Stimulated activated CD4-positive, alpha-beta T cell treated with anti-CD3 and anti-CD28 coated beads, TNF-alpha, amount 100 ng/mL, for 24 hours (primary cell): ENCODE results near the gene NUDT8.
"Not testable (repeated sequence)": the region's sequence is repeated elsewhere in the genome, so short reads cannot be mapped to it uniquely, and the experiment has no call there.

ENCODE experiments used
- DNase-seq, 3 experiments: peaks; one replicate each; pipeline ENCODE4 v3.0.0-alpha.2; 2020; ENCODE audit warnings: low read depth in 3 of 3

NUDT8 gene

DNA sequence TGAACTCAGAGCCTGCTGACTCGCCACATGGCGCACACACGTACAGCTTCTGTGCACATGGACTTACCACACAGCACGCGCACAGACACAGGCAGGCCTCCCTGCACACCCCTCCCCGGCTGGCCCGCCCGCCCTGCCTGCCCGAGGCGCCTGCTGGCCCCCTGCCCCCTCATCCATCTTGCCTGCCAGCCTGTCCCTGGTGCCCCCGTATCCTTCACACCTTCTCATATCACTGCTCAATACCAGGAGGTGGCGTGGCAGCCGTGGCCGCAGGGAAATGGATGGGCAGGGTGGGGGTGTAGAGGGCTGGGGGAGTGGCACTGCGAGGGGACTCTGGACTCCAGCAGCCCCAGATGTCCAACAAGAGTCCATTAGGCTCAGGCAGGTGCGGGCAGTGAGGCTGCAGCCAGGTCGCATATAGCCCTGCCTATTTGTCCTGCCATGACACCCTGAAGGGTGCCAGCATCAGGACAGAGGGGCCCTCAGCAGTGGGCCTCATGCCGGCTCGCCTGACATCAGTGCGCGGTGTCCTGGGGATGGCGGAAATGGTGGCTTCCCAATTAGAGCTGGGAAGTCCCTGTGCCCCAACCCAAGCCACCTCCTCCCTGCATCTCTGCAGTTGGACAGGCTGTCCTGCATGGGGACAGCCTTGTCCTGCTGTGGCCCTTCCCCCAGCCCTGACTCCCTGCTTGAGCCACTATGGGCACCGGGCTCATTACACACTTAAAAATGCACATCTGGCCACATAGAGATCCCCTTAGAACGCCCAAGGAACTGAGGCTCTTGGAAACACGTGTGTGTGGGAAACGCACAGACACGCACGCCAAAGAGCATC lies 11.8 kb upstream of the NUDT8 start:
- DNase-seq, result no peak

DNA sequence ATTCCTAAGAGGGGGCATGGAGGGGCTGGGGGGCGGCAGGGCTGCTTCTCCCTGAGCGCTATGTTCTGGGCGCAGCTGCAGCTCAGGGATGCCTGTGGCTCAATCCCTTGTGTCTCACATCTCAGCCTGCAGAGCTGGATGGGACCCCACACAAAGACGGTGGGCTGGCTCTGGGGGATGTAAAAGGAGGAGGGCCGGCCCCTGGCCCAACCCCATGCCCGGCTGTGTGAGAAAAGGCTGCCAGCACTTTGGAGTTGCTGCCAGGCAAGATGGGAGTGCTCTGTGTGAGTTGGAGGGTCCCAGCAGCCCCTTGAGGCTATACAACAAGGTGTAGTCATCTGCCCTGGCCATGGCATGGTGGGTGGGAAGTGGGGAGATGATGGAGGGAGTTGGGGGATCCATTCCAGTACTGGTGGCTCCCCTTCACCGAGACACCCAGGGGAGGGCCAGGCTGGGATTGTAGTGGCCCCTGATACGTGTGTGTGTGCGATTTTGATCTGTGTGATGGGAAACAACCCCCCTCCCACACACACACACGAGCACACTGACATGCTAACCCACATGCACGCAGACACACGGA lies 11.1 kb upstream of the NUDT8 start:
- no peak for DNase-seq

DNA sequence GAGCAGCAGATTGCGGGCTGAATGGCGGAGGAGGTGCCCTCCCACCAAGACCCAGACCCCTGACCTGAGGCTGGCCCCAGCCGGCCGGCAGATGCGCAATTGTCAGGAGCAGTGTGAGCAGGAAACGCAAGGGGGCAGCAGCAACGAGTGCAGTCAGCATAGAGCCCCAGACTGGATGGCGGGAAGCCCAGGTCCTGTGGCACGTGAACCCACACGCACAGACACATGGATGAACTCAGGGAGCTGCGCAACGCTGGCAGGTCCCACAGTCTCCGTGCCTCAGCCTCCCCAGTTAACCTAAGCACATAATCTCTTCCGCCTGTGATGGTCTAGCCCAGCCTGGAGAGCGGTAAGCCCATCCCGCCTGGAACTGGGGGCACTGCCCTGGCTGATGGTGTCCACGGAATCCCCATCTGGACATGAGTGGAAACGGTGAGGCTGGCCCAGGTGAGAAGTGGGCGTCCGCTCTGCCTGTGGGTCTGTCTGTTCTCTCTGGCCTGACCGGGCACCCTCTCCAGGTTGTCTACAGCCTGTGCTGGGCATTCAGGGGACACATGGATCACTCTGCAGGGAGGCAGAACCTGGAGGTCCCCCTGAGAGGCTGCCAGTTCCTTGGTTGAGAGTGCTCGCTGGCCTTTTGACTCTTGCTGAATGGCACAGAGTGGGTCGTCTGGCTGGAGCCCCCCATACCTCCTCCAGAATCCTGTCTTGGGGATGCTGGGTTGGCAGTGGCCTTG lies 10.5 kb upstream of the NUDT8 start:
- peak; percentile 28 to 64 (median 42) for DNase-seq

DNA sequence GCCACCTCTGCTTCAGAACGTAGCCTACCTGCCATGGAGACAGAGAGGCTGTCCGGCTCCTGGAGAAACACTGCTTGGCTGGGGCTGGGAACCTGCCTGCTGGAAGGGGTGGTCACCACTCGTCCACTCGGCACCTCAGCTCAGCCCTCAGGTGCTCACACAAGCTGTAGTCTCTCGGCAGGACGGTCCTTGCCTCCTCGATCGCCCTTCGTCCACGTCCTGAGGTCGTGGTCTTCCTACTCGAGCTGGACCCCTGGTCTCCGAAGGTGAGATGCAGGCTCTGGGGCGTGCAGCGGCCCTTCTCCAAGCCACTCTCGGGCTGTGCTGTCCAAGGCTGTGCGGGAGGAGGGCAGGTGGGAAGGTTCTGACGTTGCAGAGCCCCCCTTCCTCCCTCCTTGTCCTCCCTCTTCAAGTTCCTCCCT lies 9.7 kb upstream of the NUDT8 start, which contains the start of gene TBX10:
TSS of gene TBX10 (minus strand) at position 326 of the 422 bp plus-strand sequence. CDS start at position 35, 291 bp downstream.
- DNase-seq, result no peak

DNA sequence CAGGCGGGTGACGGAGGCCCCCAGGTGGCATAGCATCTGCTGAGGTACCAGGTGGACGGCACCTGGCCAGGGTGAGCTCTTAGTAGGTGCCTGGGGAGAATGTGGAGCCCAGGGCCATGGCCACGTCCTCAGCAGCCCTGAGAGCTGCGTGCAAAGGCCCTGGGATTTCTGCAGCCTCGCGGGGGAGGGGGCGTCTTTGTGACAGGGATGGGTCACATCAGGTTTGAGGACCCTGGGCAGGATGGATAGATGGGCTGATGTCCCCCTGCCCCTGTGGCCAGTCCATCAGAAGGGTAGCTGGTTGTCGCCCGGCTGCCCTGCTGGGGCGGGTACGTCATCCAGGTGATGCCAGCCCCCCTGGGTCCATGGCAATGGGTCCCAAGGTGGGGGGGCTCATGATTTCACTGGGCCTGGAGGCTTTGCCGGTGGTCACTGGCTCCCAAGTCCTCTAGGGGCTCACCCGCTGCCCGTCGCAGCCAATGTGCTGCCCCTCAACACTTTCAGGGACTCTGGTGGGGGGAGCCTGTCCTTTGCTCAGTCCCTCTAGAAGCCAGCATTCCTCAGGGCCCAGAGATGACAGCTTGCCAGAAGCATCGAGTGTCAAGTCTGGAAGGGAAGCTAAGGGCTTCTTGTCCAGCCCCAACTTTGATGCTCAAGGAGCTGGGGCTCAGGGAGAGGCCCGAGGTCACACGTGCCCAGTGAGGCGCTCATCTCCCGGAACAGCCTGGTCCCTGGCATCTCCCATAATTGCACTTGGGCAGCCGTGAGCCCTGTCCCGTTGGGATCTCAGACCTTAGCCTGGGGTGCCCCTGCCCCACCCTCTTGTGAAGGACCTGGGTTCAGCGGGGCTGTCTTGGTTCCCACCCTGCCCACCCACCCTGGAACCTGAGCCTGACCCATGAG lies 9.0 kb upstream of the NUDT8 start:
- no peak for DNase-seq

DNA sequence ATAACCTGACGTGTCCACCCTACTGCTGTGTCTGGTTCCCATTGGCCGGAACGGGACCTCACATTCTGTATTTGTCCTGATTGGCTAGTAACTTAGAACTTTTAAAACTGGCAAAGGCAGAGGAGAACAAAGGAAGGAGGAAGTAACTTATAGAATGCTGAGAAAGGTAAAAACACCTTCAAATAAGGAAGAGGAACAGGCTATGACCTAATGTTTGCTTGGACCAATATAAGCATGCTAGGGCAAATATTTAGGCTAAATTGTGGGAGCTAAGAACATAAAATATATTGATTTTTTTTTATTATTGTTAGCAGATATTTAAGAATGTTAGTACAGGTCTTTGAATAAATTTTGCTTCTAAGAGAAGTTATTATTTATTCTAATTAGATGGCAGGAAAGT lies 7.7 kb upstream of the NUDT8 start:
- not testable (repeated sequence) for DNase-seq

DNA sequence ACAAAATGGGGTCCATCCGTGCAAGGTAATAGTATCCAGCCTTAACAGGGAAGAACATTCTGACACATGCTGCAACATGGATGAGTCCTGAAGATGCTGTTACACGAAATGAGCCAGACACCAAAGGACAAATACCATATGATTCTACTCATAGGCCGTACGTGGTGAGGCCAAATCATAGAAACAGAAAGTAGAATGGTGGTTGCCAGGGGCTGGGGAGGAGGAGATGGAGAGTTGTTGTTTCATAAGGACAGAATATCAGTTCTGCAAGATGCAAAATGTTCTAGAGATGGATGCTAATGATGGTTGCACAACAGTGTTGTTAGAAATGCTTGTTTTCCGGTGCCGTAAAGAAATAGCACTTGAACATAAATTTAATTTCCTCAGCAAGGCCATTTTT lies 7.2 kb upstream of the NUDT8 start:
- no peak for DNase-seq

DNA sequence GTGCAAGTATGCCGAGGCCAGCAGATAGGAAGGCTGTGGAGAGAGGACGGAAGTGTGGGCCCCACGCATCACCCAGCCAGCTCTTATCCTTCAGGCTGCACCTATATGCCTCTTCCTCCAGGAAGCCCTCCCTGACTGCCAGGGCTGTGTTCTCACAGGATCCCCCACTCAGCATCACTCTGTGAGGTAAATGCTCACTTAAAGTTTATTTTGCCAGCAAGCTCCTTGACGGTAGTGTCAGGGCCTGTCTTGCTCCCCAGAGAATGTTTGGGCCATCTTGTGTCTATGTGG lies 5.4 kb upstream of the NUDT8 start:
- DNase-seq, result no peak

DNA sequence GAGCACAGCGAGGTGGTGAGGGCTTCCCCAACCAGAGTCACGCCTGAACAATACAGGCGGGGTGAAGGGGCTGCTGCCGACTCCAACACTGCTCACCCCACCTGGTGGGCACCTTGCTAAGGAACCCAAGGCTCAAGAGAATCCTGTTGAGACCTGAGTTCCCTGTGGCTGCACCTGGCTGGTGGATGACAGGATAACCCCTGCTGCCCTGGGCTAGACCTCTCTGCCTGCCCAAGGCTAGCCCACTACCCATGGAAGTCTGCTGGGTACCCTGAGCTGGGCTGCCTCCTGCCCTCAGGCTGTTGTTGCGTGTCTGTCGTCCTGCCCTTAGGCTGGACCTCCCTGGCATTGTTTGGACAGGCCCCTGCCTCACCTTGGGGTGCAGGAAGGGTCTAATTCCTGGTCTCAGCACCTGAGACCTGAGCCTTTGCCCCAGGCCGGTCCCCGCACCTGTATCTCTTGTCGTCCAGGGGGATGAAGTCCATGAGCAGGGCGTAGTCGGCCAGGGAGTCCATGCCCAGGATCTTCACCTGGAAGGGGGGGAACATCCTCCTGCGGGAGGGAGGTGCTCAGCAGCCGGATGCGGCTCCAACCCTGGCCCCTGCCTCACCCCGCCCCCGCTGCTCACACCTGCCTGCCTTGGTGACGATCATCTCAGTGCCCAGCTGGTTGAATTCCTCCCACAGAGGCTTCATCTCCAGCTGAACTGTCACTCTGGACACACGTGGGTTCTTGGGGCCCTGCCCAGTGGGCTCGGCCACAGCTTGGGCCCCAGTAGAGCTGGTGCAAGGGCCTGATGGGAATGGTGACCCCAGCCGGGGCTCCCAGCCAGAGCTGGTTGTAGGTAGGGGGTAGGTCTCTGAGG lies 4.9 kb upstream of the NUDT8 start:
- DNase-seq, result no peak

DNA sequence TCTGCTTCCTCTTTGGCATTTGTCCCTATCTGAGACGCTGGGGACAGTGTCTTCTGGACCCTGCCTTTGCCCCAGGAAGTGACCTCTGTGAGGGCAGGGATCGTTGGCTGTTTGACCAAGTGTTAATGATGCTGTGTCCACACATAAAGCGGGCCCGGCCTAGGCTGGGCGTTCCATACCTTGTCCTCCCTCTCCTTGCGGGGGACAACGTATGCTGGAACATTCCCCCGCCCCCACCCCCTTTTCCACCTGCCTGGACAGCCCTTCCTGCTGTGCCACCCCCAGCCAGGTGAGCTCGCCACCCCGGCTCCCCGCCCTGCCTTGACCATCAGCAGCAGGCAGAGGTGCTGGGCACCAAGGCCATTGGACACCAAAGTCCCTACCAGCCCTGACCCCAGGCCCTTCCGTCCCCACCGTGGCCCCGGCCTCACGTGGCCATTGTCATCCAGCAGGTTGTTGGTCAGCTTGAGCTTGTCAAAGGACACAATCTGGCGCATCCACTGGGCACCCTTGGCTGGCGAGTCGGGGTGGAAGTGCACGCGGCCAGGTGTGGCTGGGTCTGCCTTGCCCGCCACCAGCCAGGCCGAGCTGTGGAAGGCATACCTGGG lies 4.1 kb upstream of the NUDT8 start:
- no peak for DNase-seq

DNA sequence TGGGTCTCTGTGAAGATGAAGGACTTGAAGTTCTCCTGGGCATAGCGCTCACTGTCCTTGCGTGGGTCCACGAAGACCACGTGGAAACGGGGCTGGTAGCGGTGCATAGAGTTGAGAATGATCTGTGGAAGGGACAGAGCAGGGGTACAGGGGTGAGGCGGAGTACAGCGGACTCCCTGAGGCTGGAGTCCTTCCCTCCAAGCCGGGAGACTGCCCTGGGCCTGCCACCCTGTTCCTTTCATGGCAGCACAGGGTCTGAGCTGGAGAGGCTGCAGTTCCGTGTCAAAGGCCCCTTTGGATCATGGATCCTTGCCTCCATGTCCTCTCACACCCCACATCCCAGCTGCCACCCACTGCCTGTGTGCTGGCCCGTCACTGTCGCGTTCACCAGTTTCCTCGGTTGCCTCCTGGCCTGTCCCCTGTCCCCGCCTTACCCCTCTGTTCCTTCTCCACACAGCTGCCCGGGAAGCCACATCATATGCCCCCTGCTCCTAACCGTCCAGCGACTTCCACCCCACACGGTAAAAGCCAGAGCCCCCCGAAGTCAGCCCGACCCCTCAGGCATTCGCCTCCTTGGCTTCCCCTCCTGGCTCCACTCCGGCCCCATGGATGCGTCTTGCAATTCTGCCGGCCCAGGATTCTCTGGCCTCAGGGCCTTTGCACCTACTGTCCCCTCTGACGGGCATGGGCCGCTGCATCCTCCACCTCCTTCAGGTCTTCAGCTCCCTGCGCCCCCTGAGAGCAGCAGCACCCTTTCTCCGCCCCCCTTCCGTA lies 3.4 kb upstream of the NUDT8 start:
- DNase-seq, result no peak

DNA sequence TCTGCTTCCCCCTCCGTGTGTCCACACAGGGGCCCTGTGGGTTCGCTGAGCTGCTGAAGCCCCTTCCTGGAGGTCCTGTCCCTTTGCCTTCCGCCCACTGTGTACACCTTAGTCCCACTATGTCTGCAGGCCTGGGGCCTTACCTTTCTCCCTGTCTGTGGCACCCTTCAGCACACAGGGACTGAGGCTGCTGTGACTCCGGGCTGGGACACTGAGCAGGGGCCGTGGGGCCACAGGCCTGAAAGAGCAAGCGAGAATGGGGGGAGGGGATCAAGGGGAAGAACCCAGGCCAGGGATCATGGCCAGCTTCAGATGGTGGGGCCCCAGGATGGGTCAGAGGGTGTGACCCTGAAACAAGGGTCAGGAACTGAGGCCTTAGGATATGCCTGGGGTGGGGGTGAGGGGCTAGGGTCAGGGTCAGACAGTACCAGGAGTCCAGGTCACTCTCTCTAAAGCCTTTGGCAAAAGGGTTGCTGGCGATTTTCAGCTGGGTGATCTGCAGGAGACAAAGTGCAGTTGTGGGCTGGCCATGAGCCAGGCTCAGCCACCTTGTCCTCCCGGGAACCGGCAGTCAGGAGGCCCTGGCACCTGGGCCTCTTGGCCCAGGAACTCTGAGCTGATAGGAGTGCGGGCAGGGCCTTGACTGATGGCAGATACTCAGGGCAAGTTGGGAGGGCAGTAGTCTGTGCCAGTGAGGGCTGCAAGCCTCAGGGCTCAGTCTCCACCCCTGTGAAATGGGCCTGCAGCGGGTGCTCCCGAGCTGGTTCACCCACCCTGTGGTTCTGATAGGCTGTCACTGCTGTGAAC lies 2.6 kb upstream of the NUDT8 start:
- no peak for DNase-seq

DNA sequence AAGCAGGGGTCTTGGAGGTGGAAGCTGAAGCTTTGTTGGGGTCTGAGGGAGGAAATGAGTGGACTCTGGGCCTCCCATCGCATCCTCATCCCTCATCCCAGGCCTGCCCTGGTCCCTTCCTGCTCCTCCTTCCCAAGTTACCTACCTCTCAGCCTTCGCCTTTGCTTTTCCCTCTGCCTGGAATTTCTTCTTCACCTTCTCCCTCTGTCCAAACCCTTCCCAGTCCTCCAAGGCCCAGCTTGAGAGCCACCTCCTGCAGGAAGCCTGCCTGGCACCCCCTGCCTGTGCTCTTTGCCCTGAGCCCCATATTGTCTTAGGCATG lies 2.1 kb upstream of the NUDT8 start:
- DNase-seq, result no peak

DNA sequence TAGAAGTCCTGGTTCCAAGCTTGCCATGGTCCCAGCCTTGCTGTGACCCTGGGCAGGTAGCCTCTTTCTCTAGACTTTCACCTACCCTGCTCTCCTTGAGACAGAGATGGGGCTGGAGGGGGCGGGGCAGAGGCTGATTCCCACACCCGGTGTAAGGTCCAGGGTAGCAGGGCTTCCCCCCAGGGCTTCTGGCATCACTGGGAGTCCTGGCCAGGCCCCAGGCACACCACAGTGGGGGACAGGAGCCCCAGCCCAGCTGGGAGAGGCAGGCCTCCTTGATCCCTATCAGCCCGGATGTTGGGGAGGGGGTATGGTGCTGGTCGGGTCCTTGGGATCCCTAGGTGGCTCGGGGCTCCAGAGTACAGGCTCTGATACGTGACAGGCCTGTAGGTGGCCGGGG lies 1.7 kb upstream of the NUDT8 start:
- no peak for DNase-seq

DNA sequence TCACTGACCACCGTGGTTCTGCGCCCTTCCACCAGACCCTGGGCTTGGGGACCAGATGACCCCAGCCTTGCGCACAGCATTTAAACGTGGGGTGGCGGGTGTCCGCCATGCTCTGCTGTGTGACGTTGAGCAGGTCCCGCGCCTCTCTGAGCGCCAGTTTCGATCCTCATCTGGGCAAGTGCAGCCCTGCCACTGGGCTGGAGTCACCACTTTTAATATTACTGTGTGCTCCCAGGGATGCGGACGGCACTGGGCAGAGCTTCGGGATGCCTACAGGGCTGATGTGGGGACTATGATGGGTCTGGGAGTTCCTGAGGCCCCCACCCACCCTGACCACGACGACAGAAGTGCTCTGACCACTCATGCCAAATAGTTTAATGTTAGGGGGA lies 1.2 kb upstream of the NUDT8 start:
- no peak for DNase-seq

DNA sequence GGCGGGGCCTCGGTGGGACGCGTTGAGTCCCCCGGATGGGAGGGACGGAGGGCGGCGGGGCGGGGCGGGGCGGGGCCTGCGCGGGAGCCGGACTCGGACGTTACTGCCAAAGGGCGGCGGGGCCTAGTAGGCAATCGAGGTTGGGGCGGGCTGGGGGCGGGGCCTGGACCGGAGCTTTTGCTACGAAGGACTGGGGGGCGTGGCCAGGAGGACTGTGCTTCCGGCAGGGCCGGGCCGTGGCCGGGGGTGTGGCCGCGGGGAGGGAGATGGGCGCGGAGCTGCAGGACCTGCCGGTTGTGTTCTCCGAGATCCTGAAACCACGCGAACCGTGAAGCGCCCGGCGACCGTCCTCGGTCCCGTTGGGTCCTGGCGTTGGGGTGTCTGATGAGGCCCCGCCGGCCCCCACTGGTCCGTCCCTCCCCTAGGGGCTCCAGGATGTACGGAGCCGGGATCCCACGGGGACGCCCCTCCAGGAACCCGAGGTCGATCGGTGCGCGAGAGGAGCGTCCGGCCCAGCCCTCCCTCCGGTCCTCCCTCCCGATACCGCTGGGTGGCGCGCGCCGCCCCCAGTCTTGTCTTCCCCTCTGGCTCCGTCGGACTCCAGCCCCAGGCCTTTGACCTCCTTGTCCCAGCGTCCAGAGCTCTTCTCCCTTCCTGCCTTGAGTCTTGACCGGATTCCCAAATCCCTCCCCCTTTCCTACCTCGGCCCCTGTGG lies 648 bp upstream of the NUDT8 start:
- DNase-seq, result peak; percentile 90 to 98 (median 90)

DNA sequence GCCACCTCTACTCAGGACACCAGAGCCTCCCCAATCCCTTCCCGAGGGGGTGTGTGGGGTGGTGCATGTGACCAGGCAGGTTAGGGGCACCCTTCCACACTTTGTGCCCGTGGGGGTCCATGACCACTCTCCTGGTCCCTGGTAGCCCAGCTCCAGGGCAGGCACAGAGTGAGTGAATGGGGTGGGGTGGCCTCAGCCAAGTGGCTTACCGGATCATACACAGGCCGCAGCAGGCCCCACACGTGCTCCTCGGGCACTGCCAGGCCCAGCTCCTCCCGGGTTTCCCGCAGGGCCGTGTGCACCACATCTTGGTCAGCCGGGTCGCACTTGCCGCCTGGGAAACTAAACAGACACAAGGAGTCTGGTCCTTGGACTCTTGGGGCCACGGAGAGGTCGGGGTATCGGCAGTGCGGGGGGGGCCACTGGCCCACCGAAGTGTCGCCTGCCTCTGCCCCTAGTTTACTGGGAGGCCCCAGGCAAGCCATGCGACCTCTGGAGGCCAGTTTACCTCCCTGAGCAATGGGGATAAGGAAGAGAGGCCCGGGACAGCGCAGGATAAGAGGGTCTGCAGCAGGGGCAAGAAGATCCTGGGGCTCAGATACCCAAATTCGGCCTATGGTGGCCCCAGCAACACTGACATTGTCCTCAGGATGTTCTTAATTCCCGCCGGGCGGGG lies 889 bp downstream of the NUDT8 start:
- DNase-seq, result no peak
